ENCODE results near the gene MOBP.

The MOBP gene

GRCh38 chr3:39548282-39548681 lies 80.8 kb downstream of the MOBP start:
- no peaks in the 10 kb centered on the region for H3K36me3 ChIP-seq (ENCODE audit: control insufficient read depth, insufficient read depth, low read length)
- H3K27ac ChIP-seq (ENCODE audit: low read depth, low read length): no peak overlapping the region
- H3K27me3 ChIP-seq (ENCODE audit: control insufficient read depth, insufficient read depth, low read length): no peaks in the 10 kb centered on the region
- H3K4me3 ChIP-seq (ENCODE audit: low read depth, low read length): no peak overlapping the region
- H3K9ac ChIP-seq (ENCODE audit: low read depth, low read length): no peak overlapping the region
- H3K4me1 ChIP-seq (ENCODE audit: control insufficient read depth, insufficient read depth, low read length): peaks cover 7% of the 10 kb centered on the region
- no peaks in the 10 kb centered on the region for H3K9me3 ChIP-seq (ENCODE audit: control insufficient read depth, insufficient read depth, low read length)

GRCh38 chr3:39550354-39551051 lies 83.0 kb downstream of the MOBP start:
- H3K27ac ChIP-seq (ENCODE audit: low read depth, low read length): no peak overlapping the region
- no peaks in the 10 kb centered on the region for H3K9me3 ChIP-seq (ENCODE audit: control insufficient read depth, insufficient read depth, low read length)
- H3K4me3 ChIP-seq (ENCODE audit: low read depth, low read length): no peak overlapping the region
- H3K36me3 ChIP-seq (ENCODE audit: control insufficient read depth, insufficient read depth, low read length): no peaks in the 10 kb centered on the region
- no peaks in the 10 kb centered on the region for H3K27me3 ChIP-seq (ENCODE audit: control insufficient read depth, insufficient read depth, low read length)
- no peaks in the 10 kb centered on the region for H3K4me1 ChIP-seq (ENCODE audit: control insufficient read depth, insufficient read depth, low read length)
- no peak overlapping the region for H3K9ac ChIP-seq (ENCODE audit: low read depth, low read length)

Measured in HUES48 (cell line).